ENCODE results near the gene KLHL30.
A peak's percentile ranks its signal among the peaks of the same experiment; 100 is the strongest.
"Not testable (repeated sequence)": the region's sequence is repeated elsewhere in the genome, so short reads cannot be mapped to it uniquely, and the experiment has no call there.

Gene KLHL30

GRCh38 chr2:238165288-238165921 is 26.9 kb downstream of the KLHL30 start:
- DNase-seq, result no peak

GRCh38 chr2:238166391-238167343 is 28.2 kb downstream of the KLHL30 start:
- no peak for DNase-seq

- no peak for DNase-seq
Observed at GRCh38 chr2:238167344-238167715, 28.9 kb downstream of the KLHL30 start.

- no peak for DNase-seq
Observed at GRCh38 chr2:238167761-238168160, 29.3 kb downstream of the KLHL30 start.

GRCh38 chr2:238168196-238169047 is 30.0 kb downstream of the KLHL30 start:
- no peak for DNase-seq

- DNase-seq, result peak; percentile 73
Observed at GRCh38 chr2:238169048-238169707, 30.7 kb downstream of the KLHL30 start.

- DNase-seq, result peak; percentile 85
Observed at GRCh38 chr2:238169708-238170251, 31.3 kb downstream of the KLHL30 start.

GRCh38 chr2:238170386-238171071 is 32.1 kb downstream of the KLHL30 start:
- DNase-seq, result no peak

- not testable (repeated sequence) for DNase-seq
Observed at GRCh38 chr2:238171072-238171431, 32.6 kb downstream of the KLHL30 start.

GRCh38 chr2:238171575-238172187 is 33.2 kb downstream of the KLHL30 start:
- DNase-seq, result no peak

- DNase-seq, result no peak
Observed at GRCh38 chr2:238172439-238172838, 34.0 kb downstream of the KLHL30 start.

- no peak for DNase-seq
Observed at GRCh38 chr2:238173692-238174091, 35.2 kb downstream of the KLHL30 start.

- no peak for DNase-seq
Observed at GRCh38 chr2:238174291-238174690, 35.8 kb downstream of the KLHL30 start.

GRCh38 chr2:238174701-238175100 is 36.2 kb downstream of the KLHL30 start:
- no peak for DNase-seq

GRCh38 chr2:238176613-238177012 is 38.1 kb downstream of the KLHL30 start:
- no peak for DNase-seq

GRCh38 chr2:238180554-238180953 is 42.1 kb downstream of the KLHL30 start:
- DNase-seq, result no peak

GRCh38 chr2:238182362-238182761 is 43.9 kb downstream of the KLHL30 start:
- DNase-seq, result no peak

GRCh38 chr2:238183821-238184220 is 45.4 kb downstream of the KLHL30 start:
- DNase-seq, result no peak

GRCh38 chr2:238187618-238188548 is 49.4 kb downstream of the KLHL30 start:
- no peak for DNase-seq

GRCh38 chr2:238190445-238190844 is 52.0 kb downstream of the KLHL30 start:
- DNase-seq, result no peak
